Psoas muscle (tissue), 8 donors: Measurements from ENCODE around the gene ADCY5. TPM values are rescaled to one million over a fixed set of nuclear protein-coding genes. Genes with fewer than 3 reads are reported as not detected.

ENCODE experiments used
- ATAC-seq, 4 donors: fragments of 200-7000 bp; cut with Tn5 transposase; one replicate each; pipeline ENCODE4 v1.9.1; 2020; ENCODE audit warnings: moderate library complexity in 3 of 4, mild to moderate bottlenecking in 2 of 4
- DNase-seq, 2 donors: peaks; one replicate each; pipeline ENCODE4 v3.0.0-alpha.2; 2020
- H3K27ac ChIP-seq: fragments of 200-600 bp; one replicate; pipeline ENCODE4 v1.8.0; 2022
- H3K27me3 ChIP-seq, 3 donors: fragments of 200-600 bp in 1 of 3; one replicate each; pipeline versions ENCODE4 v1.6.1 to v1.8.0; 2013 to 2022; ENCODE audit warnings: low read length in 2 of 3, mild to moderate bottlenecking in 2 of 3, moderate library complexity in 1 of 3; ENCODE audit not compliant: insufficient read depth in 3 of 3
- H3K36me3 ChIP-seq, 2 donors: fragments of 200-600 bp in 1 of 2; one replicate each; pipeline versions ENCODE4 v1.6.1 to v1.8.0; 2013 to 2022; ENCODE audit warnings: low read depth in 1 of 2, mild to moderate bottlenecking in 1 of 2, moderate library complexity in 1 of 2; ENCODE audit not compliant: insufficient read depth in 1 of 2
- H3K4me1 ChIP-seq: fragments of 200-600 bp; one replicate; pipeline ENCODE4 v1.8.0; 2022
- H3K4me3 ChIP-seq: fragments of 200-600 bp; one replicate; pipeline ENCODE4 v1.8.0; 2022; ENCODE audit warnings: mild to moderate bottlenecking
- H3K9me3 ChIP-seq: fragments of 200-600 bp; one replicate; pipeline ENCODE4 v1.8.0; 2022
- CTCF ChIP-seq: fragments of 200-600 bp; IDR thresholded peaks from one replicate; pipeline ENCODE4 v1.8.0; 2022; ENCODE audit warnings: antibody characterized with exemption
- WGBS, 3 donors: extraction: QIAGEN DNeasy Blood & Tissue Kit; methylation state at CpG; one replicate each; pipeline versions ENCODE4 v1.1.6 to v1.1.7; 2013; 5-methylcytosine and 5-hydroxymethylcytosine counted together
- intact Hi-C, 2 donors: fragments of 100-400 bp; cut with DNase I; formaldehyde crosslinking; loops; one replicate each; pipeline versions ENCODE4 v1.11.0 to v1.14.2; 2022
- polyA plus RNA-seq, 3 donors: library from polyadenylated mRNA; stranded (reverse); fragments of 200-250 nt; gene quantifications; one replicate each; pipeline ENCODE4 v1.2.3, GENCODE V29; 2013
- total RNA-seq, 4 donors: library from RNA; stranded (reverse); fragmentation: NEBNext Ultra II Directional in 2 of 4; extraction: Animal tissue kit (Norgen Biotek cat#: 25700) in 2 of 4; gene quantifications; one replicate each; pipeline versions ENCODE4 v1.2.1 to v1.2.4, GENCODE V29; 2021 to 2023
- donor health status: healthy with polysubstance abuse.
- donor health status: DM: no; HTN: no; CAD: no; lungs with moderate emphysema.
- donor health status: Bipolar disorder and iron deficiency.
- donor health status: healthy.
- donor health status: DM: yes; HTN: yes; CAD: no.
- donor health status: DM: no; HTN: no; CAD: no.
- donor health status: DM: no; HTN: no; CAD: no.
- donor health status: DM: yes; HTN: yes; CAD: no.

ADCY5 gene
- total and polyA plus RNA-seq, 7 donors, result 1.0 to 4.4 (median 1.6) TPM

GRCh38 chr3:123275691-123276090, 173.2 kb downstream of the ADCY5 start:
- Histone ChIP-seq H3K4me3 (no peak overlapping the region), H3K27ac (no peak overlapping the region), H3K9me3 (no peaks in the 10 kb centered on the region), H3K4me1 (peaks cover 12% of the 10 kb centered on the region), H3K36me3 (no peaks in the 10 kb centered on the region), H3K27me3 (no peaks in the 10 kb centered on the region)
- TF ChIP-seq CTCF, result no peak
- DNase-seq (no peak), ATAC-seq (no peak)
- 68 to 78% (median 71%) methylated on average over 3 of the region's 3 CpGs for WGBS, 3 donors
- intact Hi-C loops, result no loop called here

- no peak overlapping the region for H3K27ac ChIP-seq
Observed at GRCh38 chr3:123272547-123272946, 176.3 kb downstream of the ADCY5 start.

GRCh38 chr3:123271466-123272159, 177.3 kb downstream of the ADCY5 start:
- Histone ChIP-seq H3K4me1 (peaks cover 12% of the 10 kb centered on the region), H3K27me3 (no peaks in the 10 kb centered on the region), H3K36me3 (no peaks in the 10 kb centered on the region), H3K27ac (no peak overlapping the region), H3K4me3 (no peak overlapping the region), H3K9me3 (no peaks in the 10 kb centered on the region)
- intact Hi-C loops, result no loop called here
- no peak for TF ChIP-seq CTCF
- WGBS, 3 donors, result 27 to 44% (median 32%) methylated on average over 5 of the region's 5 CpGs
- ATAC-seq, result peak; percentile 63 to 93 (median 75)
- no peak for DNase-seq

More at GRCh38 chr3:123272547-123272946, 176.3 kb downstream of the ADCY5 start:
- intact Hi-C loops, result no loop called here
- WGBS, 3 donors, result 97 to 99% (median 97%) methylated on average over 2 of the region's 2 CpGs
- TF ChIP-seq CTCF, result no peak
- Histone ChIP-seq H3K27me3 (no peaks in the 10 kb centered on the region), H3K4me3 (no peak overlapping the region), H3K36me3 (no peaks in the 10 kb centered on the region), H3K4me1 (peaks cover 12% of the 10 kb centered on the region), H3K9me3 (no peaks in the 10 kb centered on the region)
- no peak for ATAC-seq
- no peak for DNase-seq

- WGBS, 3 donors, result 89 to 96% (median 93%) methylated on average over 2 of the region's 2 CpGs
- H3K4me1 ChIP-seq, result peaks cover 12% of the 10 kb centered on the region
- H3K27ac ChIP-seq, result no peak overlapping the region
- no peak for DNase-seq
- no peak for ATAC-seq
- intact Hi-C loops, result no loop called here
- H3K36me3 ChIP-seq, result no peaks in the 10 kb centered on the region
- H3K4me3 ChIP-seq, result no peak overlapping the region
- H3K9me3 ChIP-seq, result no peaks in the 10 kb centered on the region
- no peak for TF ChIP-seq CTCF
- no peaks in the 10 kb centered on the region for H3K27me3 ChIP-seq
Observed at GRCh38 chr3:123270818-123271217, 178.1 kb downstream of the ADCY5 start.

- ATAC-seq (no peak), DNase-seq (no peak)
- WGBS, 3 donors, result 74 to 82% (median 79%) methylated on average over 2 of the region's 2 CpGs
- Histone ChIP-seq H3K27ac (no peak overlapping the region), H3K36me3 (peaks cover 0 to 12% of the 10 kb centered on the region in 2 donors), H3K9me3 (no peaks in the 10 kb centered on the region), H3K27me3 (no peaks in the 10 kb centered on the region), H3K4me1 (peaks cover 4% of the 10 kb centered on the region), H3K4me3 (no peak overlapping the region)
- intact Hi-C loops, result loop anchor here in 1 of 2 donors (10.0 kb wide), 1 partner anchor 323 kb away; no protein-coding TSS in a partner anchor
- no peak for TF ChIP-seq CTCF
Observed at GRCh38 chr3:123267821-123268220, 181.1 kb downstream of the ADCY5 start.
